ENCODE measurements around the gene AKAP7. TPM values are rescaled to one million over a fixed set of nuclear protein-coding genes. Genes with fewer than 3 reads are reported as not detected.

AKAP7 gene
- total RNA-seq, 1 experiment from 2014 or later, result 3.1 TPM

GRCh38 chr6:131251590-131252199 is 116.4 kb downstream of the AKAP7 start:
- Histone ChIP-seq H3K9me3 (ENCODE audit: control insufficient read depth in 1 of 2, insufficient read depth in 1 of 2, low read depth in 1 of 2, low read length in 2 of 2) (no peaks in the 10 kb centered on the region), H3K27me3 (ENCODE audit: insufficient read depth, low read length) (no peaks in the 10 kb centered on the region), H3K36me3 (ENCODE audit: control insufficient read depth in 1 of 2, insufficient read depth in 2 of 2, low read length in 2 of 2) (no peaks in the 10 kb centered on the region), H3K79me2 (ENCODE audit: insufficient read depth, low read length) (no peaks in the 10 kb centered on the region), H3K4me3 (replicated peaks in 1 of 2; ENCODE audit: low read depth in 1 of 2, low read length in 2 of 2) (no peak overlapping the region), H3K4me1 (ENCODE audit: control insufficient read depth in 1 of 2, insufficient read depth in 2 of 2, low read length in 2 of 2) (peaks cover 0 to 4% of the 10 kb centered on the region in 2 experiments; a peak in 2 of 4 replicates), H3K9ac (ENCODE audit: low read length) (no peak overlapping the region), H2AFZ (ENCODE audit: low read depth, low read length, poor library complexity, severe bottlenecking) (no peak overlapping the region), H4K20me1 (ENCODE audit: insufficient read depth) (no peaks in the 10 kb centered on the region), H3K4me2 (ENCODE audit: low read length) (no peak overlapping the region), H3K9me2 (ENCODE audit: insufficient read depth) (no peaks in the 10 kb centered on the region), H3K27ac (ENCODE audit: low read depth, low read length) (no peak overlapping the region)
- DNase-seq (ENCODE audit: low read depth, low spot score) (no peak), ATAC-seq (no peak)
- ChIA-PET POLR2A (no interaction called here), CTCF (no interaction called here), RAD21 (ENCODE audit: low non-redundant PET in 1 of 2, low total read pairs in 2 of 2, uncharacterized antibody in 2 of 2, unreplicated experiment in 2 of 2) (no interaction called here)
- intact Hi-C loops (cut with micrococcal nuclease), result no loop called here
- TF ChIP-seq REST (IDR thresholded peaks at IDR 0.05; ENCODE audit: low read depth) (no peak), SRF (IDR thresholded peaks at IDR 0.05; ENCODE audit: low read depth) (no peak), ZNF274 (IDR thresholded peaks at IDR 0.05; ENCODE audit: low read depth, low read length) (no peak), ELF1 (IDR thresholded peaks at IDR 0.05; ENCODE audit: borderline replicate concordance, low read depth) (no peak), ZBTB33 (IDR thresholded peaks at IDR 0.05; ENCODE audit: extremely low read depth, insufficient replicate concordance, low read length) (no peak), POLR2A (IDR thresholded peaks at IDR 0.05; ENCODE audit: borderline replicate concordance, extremely low read depth, insufficient read depth, insufficient read length) (no peak), ATF3 (IDR thresholded peaks at IDR 0.05) (no peak), SP1 (IDR thresholded peaks at IDR 0.05; ENCODE audit: low read depth) (no peak), EGR1 (IDR thresholded peaks at IDR 0.05; ENCODE audit: low read depth) (no peak), SIN3A (IDR thresholded peaks at IDR 0.05; ENCODE audit: low read depth) (no peak), MAX (IDR thresholded peaks at IDR 0.05) (no peak), JUND (IDR thresholded peaks at IDR 0.05) (no peak), ZFX (IDR thresholded peaks at IDR 0.05) (no peak), EZH2phosphoT487 (IDR thresholded peaks at IDR 0.05; ENCODE audit: borderline replicate concordance) (no peak), EZH2 (IDR thresholded peaks at IDR 0.05) (no peak), YY1 (IDR thresholded peaks at IDR 0.05; ENCODE audit: extremely low read depth, insufficient replicate concordance, low read depth, low read length) (no peak), CTCF (IDR thresholded peaks at IDR 0.05 in 2 of 3, conservative IDR thresholded peaks at IDR 0.05 in 1 of 3; ENCODE audit: borderline replicate concordance in 1 of 3, insufficient read depth in 1 of 3, low read depth in 2 of 3, low read length in 2 of 3) (no peak), FOSL1 (IDR thresholded peaks at IDR 0.05; ENCODE audit: low read depth) (no peak), CBX3 (IDR thresholded peaks at IDR 0.05; ENCODE audit: low read depth) (no peak)
- no TSS peak for BruUV-seq (replicated peaks)
